Memory B cell (primary cell): Measurements from ENCODE around the gene SORBS1.
"Not testable (repeated sequence)": the region's sequence is repeated elsewhere in the genome, so short reads cannot be mapped to it uniquely, and the experiment has no call there.

Experiments
- ATAC-seq: fragments of 150-1000 bp; cut with Tn5 transposase; 2 replicates; pipeline ENCODE4 v1.10.0; 2021; ENCODE audit warnings: low read depth, mild to moderate bottlenecking, moderate library complexity
- DNase-seq, 2 donors: peaks; one replicate each; pipeline ENCODE4 v3.0.0; 2022; ENCODE audit warnings: low spot score in 2 of 2
- H3K27ac Mint-ChIP-seq: one replicate; pipeline ENCODE4 v1.8.0; 2022; ENCODE audit warnings: mild to moderate bottlenecking, moderate library complexity, mixed read lengths
- H3K27me3 Mint-ChIP-seq: one replicate; pipeline ENCODE4 v1.8.0; 2022; ENCODE audit warnings: mixed read lengths
- H3K36me3 Mint-ChIP-seq: one replicate; pipeline ENCODE4 v1.8.0; 2022; ENCODE audit warnings: mild to moderate bottlenecking, mixed read lengths
- H3K4me1 Mint-ChIP-seq: one replicate; pipeline ENCODE4 v1.8.0; 2022; ENCODE audit warnings: mixed read lengths
- H3K4me3 Mint-ChIP-seq: one replicate; pipeline ENCODE4 v1.8.0; 2022; ENCODE audit warnings: mild to moderate bottlenecking, moderate library complexity, mixed read lengths
- H3K9me3 Mint-ChIP-seq: one replicate; pipeline ENCODE4 v1.8.0; 2022; ENCODE audit warnings: mixed read lengths

Gene SORBS1

DNA sequence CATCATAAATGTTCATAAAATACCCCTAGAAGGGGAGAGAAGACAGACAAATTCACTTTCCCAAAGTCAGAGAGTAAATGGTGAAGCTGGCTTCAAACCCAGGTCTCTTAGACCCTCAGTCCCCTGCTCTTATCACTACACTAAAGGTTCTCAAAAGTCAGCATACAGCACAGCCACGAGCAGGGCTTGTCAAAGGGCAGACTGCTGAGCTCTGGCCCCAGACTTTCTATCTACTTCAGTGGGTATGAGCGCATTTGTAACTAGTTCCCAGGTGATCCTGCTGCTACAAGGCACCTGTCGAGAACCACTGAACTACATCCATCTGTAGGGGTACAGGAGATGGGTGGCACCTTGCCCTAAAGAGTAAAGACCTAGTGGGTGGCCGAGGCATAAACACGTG, 91.5 kb downstream of the SORBS1 start:
- Mint-ChIP-seq H3K9me3 (no peaks in the 10 kb centered on the region), H3K27ac (no peak overlapping the region), H3K27me3 (peaks cover 5% of the 10 kb centered on the region), H3K36me3 (no peaks in the 10 kb centered on the region), H3K4me3 (no peak overlapping the region), H3K4me1 (no peaks in the 10 kb centered on the region)
- ATAC-seq = no peak
- no peak for DNase-seq

GRCh38 chr10:95469251-95469650, 91.9 kb downstream of the SORBS1 start:
- Mint-ChIP-seq H3K27ac (no peak overlapping the region), H3K4me1 (no peaks in the 10 kb centered on the region), H3K27me3 (peaks cover 5% of the 10 kb centered on the region), H3K4me3 (no peak overlapping the region), H3K36me3 (no peaks in the 10 kb centered on the region), H3K9me3 (no peaks in the 10 kb centered on the region)
- no peak for ATAC-seq
- no peak for DNase-seq

- H3K27me3 Mint-ChIP-seq, H3K27ac Mint-ChIP-seq: not testable (repeated sequence)
Measured at GRCh38 chr10:95467642-95468041, 93.5 kb downstream of the SORBS1 start.

GRCh38 chr10:95467162-95467599, 94.0 kb downstream of the SORBS1 start:
- DNase-seq (no peak), ATAC-seq (no peak)
- Mint-ChIP-seq H3K36me3 (no peaks in the 10 kb centered on the region), H3K9me3 (no peaks in the 10 kb centered on the region), H3K4me1 (no peaks in the 10 kb centered on the region), H3K4me3 (no peak overlapping the region), H3K27me3 (peaks cover 10% of the 10 kb centered on the region), H3K27ac (no peak overlapping the region)

More at GRCh38 chr10:95467642-95468041, 93.5 kb downstream of the SORBS1 start:
- not testable (repeated sequence) for H3K36me3 Mint-ChIP-seq, H3K4me1 Mint-ChIP-seq, H3K4me3 Mint-ChIP-seq, DNase-seq, H3K9me3 Mint-ChIP-seq, ATAC-seq

DNA sequence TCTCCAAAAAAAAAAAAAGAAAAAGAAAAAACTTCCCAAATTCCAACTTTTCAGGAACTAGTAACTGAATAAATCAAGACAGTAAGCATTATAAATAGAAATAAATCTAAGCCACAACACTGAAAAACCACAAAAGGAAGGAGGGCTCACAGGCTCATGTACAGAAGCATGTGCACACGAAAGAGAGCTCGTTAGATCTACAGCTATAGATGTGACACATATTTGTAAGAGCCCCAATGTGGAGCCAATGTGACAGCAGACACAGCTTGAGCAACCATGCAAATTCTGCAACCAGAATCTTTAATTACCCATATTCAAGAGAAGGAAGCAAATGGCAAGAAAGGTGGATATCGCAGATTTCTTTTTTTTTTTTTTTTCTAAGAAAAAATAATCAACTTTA, 94.7 kb downstream of the SORBS1 start:
- H3K36me3 Mint-ChIP-seq = no peaks in the 10 kb centered on the region
- H3K9me3 Mint-ChIP-seq = no peaks in the 10 kb centered on the region
- H3K27ac Mint-ChIP-seq = no peak overlapping the region
- DNase-seq = no peak
- H3K4me1 Mint-ChIP-seq = no peaks in the 10 kb centered on the region
- no peak for ATAC-seq
- H3K4me3 Mint-ChIP-seq = no peak overlapping the region
- peaks cover 10% of the 10 kb centered on the region for H3K27me3 Mint-ChIP-seq

- H3K4me3 Mint-ChIP-seq = no peak overlapping the region
- H3K36me3 Mint-ChIP-seq = no peaks in the 10 kb centered on the region
Measured at GRCh38 chr10:95464280-95464679, 96.9 kb downstream of the SORBS1 start.

DNA sequence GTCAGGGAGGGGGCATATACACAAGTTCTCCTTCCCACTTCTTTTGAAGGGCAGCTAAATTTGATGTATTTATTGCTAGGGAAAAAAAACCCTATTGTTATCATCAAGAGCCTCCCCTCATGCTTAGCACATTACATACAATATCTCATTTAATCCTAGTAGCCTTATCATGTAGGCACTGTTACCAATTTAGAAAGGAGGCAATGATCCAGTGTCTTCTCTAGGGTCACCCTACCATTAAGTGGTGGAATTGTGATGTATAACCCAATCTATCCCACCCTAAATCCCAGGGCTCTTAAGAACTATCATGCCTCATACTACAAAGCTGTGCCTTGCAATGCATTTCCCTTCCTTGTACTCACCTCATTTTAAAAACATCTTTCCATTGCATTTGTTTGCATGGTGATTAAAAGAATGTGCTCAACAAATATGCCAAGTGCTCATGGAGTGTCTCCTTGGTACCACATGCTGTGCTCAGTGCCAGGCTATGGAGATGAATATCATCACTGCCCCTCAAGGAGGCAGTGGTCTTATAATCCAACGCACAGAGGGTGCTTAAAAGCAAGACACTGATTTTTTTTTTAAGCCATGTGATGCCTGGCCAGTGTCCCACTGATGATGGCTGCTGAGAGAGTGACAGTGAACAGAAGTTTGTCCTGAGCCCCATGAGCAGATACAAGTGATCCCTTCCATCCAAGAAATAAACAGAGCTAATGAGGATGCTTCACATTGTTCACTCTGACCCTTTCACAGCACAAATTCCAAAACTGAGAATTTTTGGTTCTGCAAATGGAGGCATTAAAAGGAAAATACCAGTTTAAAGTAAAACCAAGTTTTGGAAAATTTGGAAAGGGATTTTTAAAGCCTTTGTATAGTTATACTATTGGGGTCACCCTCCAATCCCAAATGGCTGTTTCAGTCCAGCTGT, 98.2 kb downstream of the SORBS1 start:
- no peak overlapping the region for H3K4me3 Mint-ChIP-seq
- H3K4me1 Mint-ChIP-seq = no peaks in the 10 kb centered on the region
- H3K9me3 Mint-ChIP-seq = no peaks in the 10 kb centered on the region
- H3K36me3 Mint-ChIP-seq = no peaks in the 10 kb centered on the region
- DNase-seq (no peak), ATAC-seq (no peak)
- peaks cover 7% of the 10 kb centered on the region for H3K27me3 Mint-ChIP-seq
- H3K27ac Mint-ChIP-seq = no peak overlapping the region

More at GRCh38 chr10:95464280-95464679, 96.9 kb downstream of the SORBS1 start:
- Mint-ChIP-seq H3K27me3 (peaks cover 7% of the 10 kb centered on the region), H3K9me3 (no peaks in the 10 kb centered on the region), H3K4me1 (no peaks in the 10 kb centered on the region), H3K27ac (no peak overlapping the region)
- DNase-seq = no peak
- ATAC-seq = no peak

GRCh38 chr10:95461611-95462010, 99.6 kb downstream of the SORBS1 start:
- DNase-seq (no peak), ATAC-seq (no peak)
- H3K9me3 Mint-ChIP-seq = no peaks in the 10 kb centered on the region
- peaks cover 7% of the 10 kb centered on the region for H3K27me3 Mint-ChIP-seq
- H3K36me3 Mint-ChIP-seq = no peaks in the 10 kb centered on the region
- H3K27ac Mint-ChIP-seq = no peak overlapping the region
- no peak overlapping the region for H3K4me3 Mint-ChIP-seq
- no peaks in the 10 kb centered on the region for H3K4me1 Mint-ChIP-seq

DNA sequence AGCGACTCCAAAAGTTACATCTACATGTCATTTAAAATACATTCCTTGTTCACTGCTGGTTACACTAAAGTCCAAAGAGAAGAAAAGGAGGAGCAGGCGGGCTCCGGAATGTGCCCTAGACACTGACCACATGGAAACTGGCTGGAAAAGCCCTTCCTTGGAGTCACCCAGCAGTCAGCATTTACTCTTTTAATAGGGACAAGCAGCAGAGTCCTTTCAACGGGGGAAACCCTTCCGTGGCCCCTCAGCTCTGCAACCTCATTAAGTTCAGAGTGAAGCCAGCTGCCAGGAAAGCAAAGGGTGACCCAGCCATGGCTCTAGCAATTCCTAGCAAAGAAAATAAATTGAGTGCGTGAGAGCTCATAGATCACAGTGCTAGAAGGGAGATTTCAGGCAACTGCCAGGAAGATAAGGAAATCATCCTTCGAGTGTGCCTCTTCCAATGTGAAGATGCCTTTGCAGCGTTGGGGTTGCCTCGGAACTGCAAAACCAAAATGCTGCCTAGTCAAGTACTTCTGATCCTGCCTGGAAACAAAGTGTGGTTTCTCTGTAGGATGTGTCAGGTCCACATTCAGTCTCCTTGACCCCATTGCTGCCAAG, 101.6 kb downstream of the SORBS1 start:
- Mint-ChIP-seq H3K9me3 (no peaks in the 10 kb centered on the region), H3K27ac (no peak overlapping the region), H3K27me3 (peaks cover 9% of the 10 kb centered on the region), H3K4me3 (no peak overlapping the region), H3K4me1 (no peaks in the 10 kb centered on the region), H3K36me3 (no peaks in the 10 kb centered on the region)
- DNase-seq = no peak
- no peak for ATAC-seq

DNA sequence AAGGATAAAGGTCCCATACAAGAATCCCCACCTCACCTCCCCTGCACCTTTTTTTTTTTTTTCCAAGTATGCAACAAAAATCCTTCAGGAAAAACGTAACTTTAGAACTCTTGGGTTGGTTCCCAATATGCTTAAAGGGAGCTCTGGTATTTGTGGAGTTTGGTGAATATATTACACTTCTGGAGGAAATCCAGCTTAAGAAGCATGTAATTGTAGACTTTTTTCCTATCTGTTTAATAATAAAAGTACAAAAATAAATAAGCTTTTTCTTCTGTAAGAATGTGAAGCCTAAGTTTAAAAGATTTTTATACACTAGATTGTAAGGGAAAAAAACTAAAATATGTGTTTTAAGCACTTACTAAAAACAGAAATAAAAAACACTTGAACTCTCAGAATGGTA, 102.3 kb downstream of the SORBS1 start:
- H3K36me3 Mint-ChIP-seq = no peaks in the 10 kb centered on the region
- no peaks in the 10 kb centered on the region for H3K4me1 Mint-ChIP-seq
- no peak for ATAC-seq
- DNase-seq = no peak
- no peak overlapping the region for H3K4me3 Mint-ChIP-seq
- H3K27ac Mint-ChIP-seq = no peak overlapping the region
- peaks cover 11% of the 10 kb centered on the region for H3K27me3 Mint-ChIP-seq
- H3K9me3 Mint-ChIP-seq = no peaks in the 10 kb centered on the region

- DNase-seq (no peak), ATAC-seq (no peak)
- H3K27me3 Mint-ChIP-seq = peaks cover 8% of the 10 kb centered on the region
- no peaks in the 10 kb centered on the region for H3K9me3 Mint-ChIP-seq
- H3K27ac Mint-ChIP-seq = no peak overlapping the region
- no peaks in the 10 kb centered on the region for H3K4me1 Mint-ChIP-seq
- H3K36me3 Mint-ChIP-seq = no peaks in the 10 kb centered on the region
- H3K4me3 Mint-ChIP-seq = no peak overlapping the region
Measured at GRCh38 chr10:95458014-95458413, 103.2 kb downstream of the SORBS1 start.

GRCh38 chr10:95457319-95457886, 103.8 kb downstream of the SORBS1 start:
- Mint-ChIP-seq H3K4me1 (no peaks in the 10 kb centered on the region), H3K27ac (no peak overlapping the region), H3K36me3 (no peaks in the 10 kb centered on the region), H3K27me3 (peaks cover 7% of the 10 kb centered on the region), H3K4me3 (no peak overlapping the region), H3K9me3 (no peaks in the 10 kb centered on the region)
- ATAC-seq = no peak
- no peak for DNase-seq

DNA sequence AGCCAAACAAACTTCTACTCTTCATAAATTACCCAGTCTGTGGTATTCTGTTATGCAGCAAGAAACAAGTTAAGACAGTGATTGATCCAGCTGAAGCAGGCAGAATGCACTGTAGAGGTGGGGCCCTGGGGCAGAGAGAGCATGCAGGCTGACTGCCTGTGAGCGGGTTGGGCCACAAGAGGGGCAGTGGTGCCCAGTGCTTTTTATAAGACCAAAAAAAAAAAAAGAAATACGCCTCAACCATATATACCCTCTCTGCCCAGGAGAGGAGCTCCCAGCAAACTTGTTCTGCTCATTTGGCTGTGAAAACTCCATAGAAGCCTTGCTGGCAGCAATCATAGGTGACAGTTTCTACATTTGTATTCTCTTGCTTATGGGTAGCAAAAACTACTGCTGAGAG, 104.7 kb downstream of the SORBS1 start:
- Mint-ChIP-seq H3K4me1 (no peaks in the 10 kb centered on the region), H3K27ac (no peak overlapping the region), H3K9me3 (no peaks in the 10 kb centered on the region), H3K36me3 (no peaks in the 10 kb centered on the region), H3K4me3 (no peak overlapping the region), H3K27me3 (peaks cover 7% of the 10 kb centered on the region)
- DNase-seq (no peak), ATAC-seq (no peak)

DNA sequence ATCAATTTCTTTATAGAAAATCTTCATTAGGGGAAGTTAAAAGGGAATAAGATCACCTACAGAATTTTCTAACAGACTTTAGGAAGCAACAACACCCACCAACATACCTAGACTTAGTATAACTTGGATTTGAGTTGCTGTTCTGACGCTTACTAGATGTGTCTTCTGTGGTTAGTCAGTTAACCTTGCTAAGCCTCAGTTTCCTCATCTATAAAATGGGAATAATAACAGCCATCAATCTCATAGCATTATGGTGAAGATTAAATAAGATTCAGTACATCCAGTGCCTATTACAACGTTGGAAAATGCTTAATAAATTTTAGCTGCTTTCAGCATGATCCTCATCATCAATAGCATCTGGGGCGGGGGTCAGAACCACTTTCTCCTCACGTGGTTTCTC, 106.2 kb downstream of the SORBS1 start:
- no peak overlapping the region for H3K4me3 Mint-ChIP-seq
- no peaks in the 10 kb centered on the region for H3K36me3 Mint-ChIP-seq
- H3K27me3 Mint-ChIP-seq = peaks cover 7% of the 10 kb centered on the region
- H3K9me3 Mint-ChIP-seq = no peaks in the 10 kb centered on the region
- H3K4me1 Mint-ChIP-seq = no peaks in the 10 kb centered on the region
- no peak for ATAC-seq
- H3K27ac Mint-ChIP-seq = no peak overlapping the region
- no peak for DNase-seq
